Activated CD8-positive, alpha-beta memory T cell treated with anti-CD3 and anti-CD28 coated beads for 36 hours (primary cell): ENCODE measurements around the gene TCEANC2. TPM values are rescaled to one million over a fixed set of nuclear protein-coding genes. Genes with fewer than 3 reads are reported as not detected.

Experiments
- CTCF ChIA-PET: fragments of 350-600 bp; sonication (Branson Sonifier 250); formaldehyde crosslinking; loops from one replicate; lab custom pipeline; 2021; ENCODE audit warnings: antibody characterized with exemption; lab: Charles Lee
- POLR2A ChIA-PET: fragments of 350-600 bp; sonication (Branson Sonifier 250); formaldehyde crosslinking; loops from one replicate; lab custom pipeline; 2021; ENCODE audit warnings: antibody characterized with exemption; lab: Charles Lee
- total RNA-seq, 2 experiments: library from RNA; stranded (reverse); gene quantifications; one replicate each; pipeline ENCODE4 v1.2.3, GENCODE V29; 2021

Gene TCEANC2
- total RNA-seq, 2 experiments from 2014 or later, result 9.1 to 11.5 TPM

DNA sequence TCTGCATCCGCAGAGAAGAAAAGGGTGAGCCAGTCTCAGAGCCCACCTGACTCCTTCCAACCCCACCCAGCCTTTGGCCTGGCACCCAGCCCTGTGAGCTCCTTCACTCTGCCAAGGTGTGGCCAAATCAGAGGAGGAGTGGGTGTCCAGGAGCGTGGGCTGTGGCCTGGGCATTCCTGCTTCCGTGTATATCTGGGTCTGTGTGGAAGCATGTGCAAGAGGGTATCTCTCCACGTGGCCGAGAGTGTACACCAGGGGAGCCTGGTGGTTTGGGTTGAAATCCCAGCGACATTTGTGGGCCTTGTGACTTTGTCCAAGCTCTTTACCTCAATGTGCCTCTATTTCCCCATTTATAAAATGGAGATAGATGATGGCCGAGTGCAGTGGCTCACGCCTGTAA lies 69.6 kb downstream of the TCEANC2 start:
- CTCF ChIA-PET, result no interaction called here
- POLR2A ChIA-PET, result no interaction called here

DNA sequence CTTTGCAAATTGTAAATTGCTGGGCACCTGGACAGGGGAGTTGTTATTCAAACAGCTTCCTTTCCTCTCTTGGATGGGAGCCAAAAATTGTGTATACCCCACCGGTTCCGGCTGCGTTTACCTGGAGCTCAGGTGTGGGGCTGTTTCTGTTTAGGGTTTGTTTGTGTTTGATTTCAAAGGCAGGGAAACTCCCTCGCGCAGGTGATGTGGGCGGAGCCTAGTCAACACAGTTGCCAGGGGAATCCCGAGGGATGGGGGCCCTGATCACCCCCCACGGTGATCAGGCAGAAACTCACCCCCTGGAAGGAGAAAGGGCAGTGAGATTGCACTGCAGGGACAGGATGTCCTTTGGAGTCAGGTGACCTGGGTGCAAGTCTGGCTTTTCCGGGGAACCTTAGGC lies 71.1 kb downstream of the TCEANC2 start:
- CTCF ChIA-PET, result no interaction called here
- POLR2A ChIA-PET, result no interaction called here

DNA sequence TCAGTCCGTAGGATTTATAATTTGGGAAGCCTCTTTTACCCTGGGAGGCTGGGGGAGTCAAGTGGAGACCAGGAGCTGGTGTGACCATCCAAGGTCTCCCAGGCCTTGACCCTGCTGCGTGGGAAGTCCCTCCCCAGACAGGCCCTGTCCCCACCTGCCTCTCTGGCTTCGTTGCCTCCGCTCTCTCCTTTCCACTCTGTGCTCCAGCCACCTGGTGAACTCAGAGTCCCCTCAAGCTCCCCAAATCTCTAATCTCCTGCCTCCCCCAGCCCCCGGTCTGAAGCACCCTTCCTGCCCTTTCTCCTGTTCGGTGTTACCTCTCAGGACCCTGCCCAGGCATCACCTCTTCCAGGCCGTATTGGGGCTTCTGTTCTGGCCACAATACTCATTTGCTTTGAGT lies 71.5 kb downstream of the TCEANC2 start:
- ChIA-PET CTCF (interaction anchor here (0.6 kb wide), 2 partner anchors 244 to 360 kb away, joined by 3 to 10 read pairs; no protein-coding TSS in a partner anchor), POLR2A (no interaction called here)

DNA sequence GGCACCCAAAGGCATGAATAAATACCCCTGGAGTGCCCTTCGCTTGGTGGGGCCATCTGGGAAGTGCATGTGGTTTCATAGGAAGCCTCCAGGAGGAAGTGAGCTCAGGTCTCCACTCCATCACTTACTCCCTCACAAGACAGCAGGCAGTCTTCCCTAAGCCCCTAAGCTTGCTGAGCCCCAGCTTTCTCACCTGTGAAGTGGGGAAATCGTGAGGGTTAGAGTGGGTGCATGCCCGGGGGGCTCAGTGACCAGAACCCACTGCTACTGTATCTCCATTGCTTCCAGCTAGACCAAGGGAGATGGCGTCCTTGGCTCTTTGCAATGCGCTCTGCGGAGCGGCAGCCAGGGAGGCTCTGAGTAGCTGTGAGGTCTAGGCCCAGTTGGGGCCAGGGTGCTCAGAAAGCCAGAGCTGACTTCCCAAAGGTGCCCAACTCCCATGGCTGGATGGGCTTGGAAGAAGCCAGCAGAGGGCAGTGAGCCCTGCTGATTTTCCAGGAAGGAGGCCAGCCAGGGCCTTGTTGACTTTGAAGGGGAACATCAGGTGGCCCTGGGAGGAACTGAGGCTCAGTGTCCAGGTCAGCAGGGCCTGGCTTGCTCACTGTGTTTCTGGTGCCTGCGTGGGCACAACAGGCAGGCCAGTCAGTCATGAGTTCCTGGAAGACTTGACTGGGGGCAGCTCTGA lies 72.1 kb downstream of the TCEANC2 start:
- ChIA-PET CTCF (interaction anchor here (0.6 kb wide), 3 partner anchors 243 to 577 kb away, joined by 3 to 10 read pairs (median 3); no protein-coding TSS in a partner anchor), POLR2A (no interaction called here)

DNA sequence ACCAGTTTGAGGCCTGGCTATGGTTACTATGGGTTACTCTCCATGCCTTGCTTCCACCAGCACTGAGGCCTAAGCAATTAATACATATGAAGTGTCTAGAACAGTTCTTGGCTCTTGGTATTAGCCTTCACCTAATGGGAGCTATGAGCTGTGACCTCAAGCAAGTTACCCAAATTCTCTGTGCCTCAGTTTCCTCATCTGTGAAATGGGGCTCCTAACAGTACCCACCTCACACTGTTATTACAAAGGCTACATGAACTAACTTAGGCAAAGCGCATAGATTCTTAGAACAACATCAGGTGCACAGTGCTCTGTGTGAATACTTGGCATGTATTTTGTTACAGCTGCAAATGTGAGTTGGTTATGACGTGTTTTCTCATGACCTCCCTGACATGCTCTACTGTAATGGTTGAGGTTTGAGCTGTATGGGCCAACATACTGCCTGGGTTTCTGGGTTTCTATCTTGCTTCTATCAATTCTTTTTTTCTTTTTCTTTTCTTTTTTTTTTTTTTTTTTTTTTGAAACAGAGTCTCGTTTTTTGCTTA lies 72.9 kb downstream of the TCEANC2 start:
- POLR2A ChIA-PET, result no interaction called here
- CTCF ChIA-PET, result interaction anchor here (0.6 kb wide), 1 partner anchor 241 kb away, joined by 8 read pairs; no protein-coding TSS in a partner anchor

DNA sequence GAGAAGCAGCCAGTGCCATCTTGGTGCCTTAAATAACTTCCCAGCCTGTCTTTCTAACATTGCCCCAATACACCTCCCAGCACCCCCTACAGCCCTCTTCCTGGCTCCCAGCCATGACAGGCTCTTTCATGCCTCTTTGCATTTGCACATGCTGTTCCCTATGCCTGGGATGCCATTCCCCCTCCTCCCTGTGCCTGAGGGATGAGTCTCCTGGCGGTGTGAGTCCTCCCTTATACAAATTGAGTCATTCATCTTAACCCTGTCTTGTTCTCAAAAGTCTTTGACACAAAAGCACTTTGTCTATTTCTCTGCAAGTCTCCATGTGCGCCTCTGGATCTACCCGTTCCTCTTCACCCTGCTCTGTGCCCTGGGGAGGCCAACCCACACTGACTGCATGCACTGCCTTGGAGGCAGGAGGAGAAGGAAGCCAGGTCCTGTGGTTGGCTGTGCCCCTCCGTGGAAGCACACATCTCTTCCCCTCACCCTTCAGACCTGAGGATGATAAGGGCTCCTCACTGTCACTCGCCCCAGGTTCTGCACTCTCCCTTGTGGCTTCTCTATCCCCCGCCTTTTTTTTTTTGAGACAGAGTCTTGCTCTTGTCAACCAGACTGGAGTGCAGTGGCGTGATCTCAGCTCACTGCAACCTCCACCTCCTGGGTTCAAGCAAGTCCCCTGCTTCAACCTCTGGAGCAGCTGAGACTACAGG lies 74.3 kb downstream of the TCEANC2 start:
- CTCF ChIA-PET, result no interaction called here
- POLR2A ChIA-PET, result no interaction called here

DNA sequence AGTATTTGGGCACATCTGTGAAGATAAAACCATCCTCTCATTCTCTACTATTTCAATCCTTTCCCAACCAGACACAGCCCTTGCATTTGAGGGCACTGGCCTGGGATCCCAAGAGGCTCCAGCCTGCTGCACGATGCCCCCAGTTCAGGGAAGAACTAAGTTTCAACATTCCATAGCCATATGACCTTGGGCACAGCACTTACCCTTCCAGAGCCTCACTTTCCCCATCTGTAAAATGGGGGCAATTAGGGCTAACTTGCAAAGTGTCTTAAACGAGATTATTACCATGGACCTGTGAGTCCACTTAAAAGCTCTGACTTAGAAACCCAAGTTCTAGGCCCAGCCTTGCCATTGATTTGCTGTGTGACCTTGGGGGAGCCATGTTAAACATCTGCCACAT lies 76.5 kb downstream of the TCEANC2 start:
- CTCF ChIA-PET, result no interaction called here
- POLR2A ChIA-PET, result no interaction called here

DNA sequence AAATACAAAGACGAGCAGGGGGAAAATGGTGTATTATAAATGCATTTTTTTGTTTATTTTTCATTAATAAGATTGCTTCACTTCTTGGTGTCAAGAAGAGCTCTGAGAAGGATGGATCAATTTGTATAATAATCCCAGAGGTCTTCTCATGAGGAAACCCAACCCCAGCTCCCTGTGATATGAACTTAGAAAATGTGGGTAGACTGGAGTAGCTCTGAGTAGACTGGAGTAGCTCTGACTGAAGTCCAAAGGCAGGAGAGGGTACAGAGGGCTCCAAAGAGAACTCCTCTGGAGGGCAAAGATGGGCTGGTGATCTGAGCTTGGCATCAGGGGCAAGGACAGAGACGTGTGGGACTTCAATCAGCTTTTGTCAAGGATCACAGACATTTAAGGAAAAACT lies 78.0 kb downstream of the TCEANC2 start:
- ChIA-PET CTCF (no interaction called here), POLR2A (no interaction called here)

DNA sequence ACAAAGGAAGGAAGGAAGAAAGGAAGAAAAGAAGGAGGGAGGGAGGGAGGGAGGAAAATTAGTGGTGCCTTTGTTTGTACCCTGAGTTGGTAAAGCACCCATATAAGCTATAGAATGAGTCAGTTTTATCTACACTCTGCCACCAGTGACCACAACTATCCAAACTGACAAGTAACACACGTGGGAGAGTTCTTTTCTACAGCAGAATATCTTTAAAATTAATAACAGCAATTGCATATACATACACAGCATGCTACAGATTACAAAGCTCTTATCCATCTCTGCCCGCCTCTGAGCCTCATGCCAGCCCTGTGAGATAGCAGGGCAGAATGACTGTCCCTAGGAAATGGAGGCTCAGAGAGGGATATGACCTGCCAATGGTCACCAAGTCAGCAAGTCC lies 79.1 kb downstream of the TCEANC2 start:
- CTCF ChIA-PET, result no interaction called here
- POLR2A ChIA-PET, result no interaction called here

DNA sequence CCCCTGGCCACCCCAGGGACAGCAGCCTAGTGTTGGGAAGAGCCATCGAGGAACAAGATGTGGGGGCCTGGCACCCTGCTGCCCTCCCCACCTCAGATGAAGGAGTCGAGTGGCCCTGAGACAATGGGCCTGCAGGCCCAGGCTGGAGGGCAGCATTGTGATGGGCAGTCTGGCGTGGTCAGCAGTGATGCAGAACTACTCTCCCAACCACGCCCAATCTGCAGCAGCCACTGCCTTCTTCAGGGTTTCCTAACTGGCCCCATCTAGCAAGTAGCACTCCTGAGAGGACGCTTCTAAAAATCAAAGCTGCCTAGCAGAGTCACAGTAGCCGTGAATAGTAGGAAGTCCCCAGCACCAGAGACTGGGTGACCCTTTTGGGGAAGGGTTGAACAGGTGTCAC lies 80.9 kb downstream of the TCEANC2 start:
- CTCF ChIA-PET, result no interaction called here
- POLR2A ChIA-PET, result no interaction called here

DNA sequence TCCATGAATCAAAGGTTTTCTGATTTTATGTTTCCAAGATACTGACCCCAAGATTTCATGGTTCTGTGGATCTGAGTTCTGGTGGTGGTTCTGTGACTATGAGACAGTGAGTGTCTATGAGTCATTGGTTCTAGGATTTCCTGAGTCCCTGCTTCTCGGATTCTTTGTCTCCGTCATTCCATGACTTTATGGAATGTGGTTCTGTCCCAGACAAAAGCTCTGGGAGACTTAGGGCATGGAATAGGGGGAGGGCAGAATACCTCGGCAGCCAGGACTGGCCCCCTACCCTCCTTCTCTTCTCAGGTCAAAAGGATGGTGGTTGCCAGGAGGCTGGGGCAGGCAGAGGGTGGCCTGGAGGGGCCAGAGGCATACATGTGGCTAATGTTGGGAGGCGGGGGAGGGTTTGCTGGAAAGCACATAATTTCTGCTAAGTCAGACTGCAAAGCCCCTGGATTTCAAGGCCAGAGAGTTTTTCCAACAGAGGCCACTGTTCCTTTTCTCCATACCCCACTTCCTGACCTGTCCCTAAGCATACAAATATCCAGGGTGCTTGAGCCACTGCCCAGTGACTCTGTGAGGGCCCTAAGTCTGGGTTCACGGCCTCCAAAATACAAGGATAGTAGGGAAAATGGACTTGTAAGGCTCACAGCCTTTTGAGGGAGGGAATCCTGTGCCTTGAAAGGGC lies 82.2 kb downstream of the TCEANC2 start:
- POLR2A ChIA-PET, result no interaction called here
- CTCF ChIA-PET, result no interaction called here

DNA sequence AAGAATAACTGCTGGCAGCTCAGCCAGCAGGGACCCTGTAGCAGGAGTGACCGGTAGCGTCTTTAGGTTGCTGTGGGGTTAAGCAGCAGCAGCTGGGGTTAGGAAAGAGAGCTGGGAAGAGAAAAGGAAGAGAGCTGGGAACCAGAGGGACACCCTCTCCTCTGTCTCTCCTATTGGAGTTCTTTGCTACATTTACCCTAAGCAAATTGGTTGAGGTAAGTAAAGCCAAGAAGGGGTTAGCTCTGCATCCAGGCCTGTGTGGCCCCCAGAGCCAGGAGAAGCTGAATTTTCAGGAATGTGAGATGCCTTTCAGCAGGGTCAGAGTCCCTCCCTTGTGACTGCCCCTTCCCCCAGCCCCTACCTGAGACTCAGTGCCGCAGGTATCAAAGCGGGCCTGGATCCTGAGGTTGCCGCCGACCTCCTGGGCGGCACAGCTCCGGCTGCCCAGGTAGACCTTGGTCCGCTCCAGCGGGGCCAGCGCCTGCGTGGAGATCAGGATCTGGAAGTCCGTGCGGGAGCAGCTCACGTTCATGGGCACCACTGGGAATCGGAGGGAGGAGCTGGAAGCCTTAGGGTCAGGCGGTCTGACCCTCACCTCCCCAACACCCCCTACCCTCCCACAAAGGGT lies 83.0 kb downstream of the TCEANC2 start:
- POLR2A ChIA-PET, result no interaction called here
- CTCF ChIA-PET, result no interaction called here

DNA sequence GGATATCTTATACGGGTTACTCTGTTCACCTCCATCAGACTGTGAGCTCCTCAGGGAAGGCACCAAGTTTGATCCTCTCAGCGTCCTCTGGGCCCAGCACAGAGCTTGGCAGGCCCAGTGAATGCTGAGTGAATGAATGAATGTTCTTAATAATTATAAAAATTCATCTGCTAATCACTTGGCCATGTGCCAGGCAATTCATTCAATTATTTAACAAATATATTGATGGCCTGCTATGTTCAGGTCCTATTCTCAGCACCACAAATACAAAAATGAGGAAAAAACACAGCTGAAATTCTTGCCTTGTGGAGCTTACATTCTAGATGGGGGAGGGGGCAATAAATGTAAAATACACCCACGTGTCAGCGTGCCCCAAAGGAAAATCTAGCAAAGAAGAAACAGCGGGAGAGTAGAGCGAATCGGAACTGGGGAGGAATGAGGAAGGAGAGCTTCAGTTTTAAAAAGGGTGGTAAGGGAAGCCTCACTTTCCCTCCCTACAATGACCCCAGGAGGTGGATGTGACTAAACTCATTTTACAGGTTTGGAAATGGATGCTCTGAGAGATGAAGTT lies 83.6 kb downstream of the TCEANC2 start:
- ChIA-PET POLR2A (no interaction called here), CTCF (no interaction called here)

DNA sequence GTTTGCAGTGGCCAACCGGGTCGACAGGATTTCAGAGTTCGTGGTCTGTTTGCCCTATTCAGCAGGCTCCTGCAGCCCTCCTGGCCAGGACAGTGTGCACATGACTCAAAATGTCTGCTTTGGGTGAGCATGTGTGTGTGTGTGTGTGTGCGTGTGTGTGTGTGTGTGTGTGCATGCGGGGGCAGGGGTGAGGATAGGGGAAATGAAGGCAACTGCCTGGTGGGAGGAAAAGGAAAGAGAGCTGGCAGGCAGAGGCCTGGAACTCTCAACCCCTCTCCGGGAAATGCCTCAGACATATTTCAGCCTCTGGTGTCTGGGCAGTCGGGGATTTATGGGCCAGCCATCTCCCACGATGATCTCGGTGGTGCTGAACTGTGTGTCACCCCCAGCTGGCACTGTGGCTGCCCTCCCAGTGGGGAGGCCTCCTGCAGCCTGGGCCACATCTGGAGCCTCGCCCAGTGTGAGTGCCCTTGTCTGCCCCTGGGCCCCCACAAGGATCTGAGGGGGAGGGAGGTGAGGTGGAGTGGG lies 84.2 kb downstream of the TCEANC2 start:
- CTCF ChIA-PET, result no interaction called here
- POLR2A ChIA-PET, result no interaction called here

DNA sequence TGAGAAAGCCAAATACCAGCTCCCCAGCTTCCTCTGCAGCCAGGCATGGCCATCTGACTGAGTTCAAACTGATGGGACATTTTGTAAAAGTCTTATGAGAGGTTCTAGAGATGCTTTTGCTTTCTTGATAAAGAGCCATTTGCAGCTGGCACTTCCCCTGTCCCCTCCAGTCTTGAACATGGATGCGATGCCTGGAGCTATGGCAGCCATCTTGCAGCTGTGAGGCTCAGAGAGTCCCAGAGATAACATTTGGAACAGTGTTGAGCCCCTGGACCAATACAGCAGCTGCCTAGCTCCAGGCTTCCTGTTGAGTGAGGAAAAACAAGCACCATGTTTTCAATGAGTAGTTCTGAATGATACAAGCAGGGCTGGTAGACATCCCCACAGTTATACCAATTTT lies 85.6 kb downstream of the TCEANC2 start:
- ChIA-PET POLR2A (interaction anchor here (0.6 kb wide), 1 partner anchor 79 kb away, joined by 6 read pairs; no protein-coding TSS in a partner anchor), CTCF (no interaction called here)

DNA sequence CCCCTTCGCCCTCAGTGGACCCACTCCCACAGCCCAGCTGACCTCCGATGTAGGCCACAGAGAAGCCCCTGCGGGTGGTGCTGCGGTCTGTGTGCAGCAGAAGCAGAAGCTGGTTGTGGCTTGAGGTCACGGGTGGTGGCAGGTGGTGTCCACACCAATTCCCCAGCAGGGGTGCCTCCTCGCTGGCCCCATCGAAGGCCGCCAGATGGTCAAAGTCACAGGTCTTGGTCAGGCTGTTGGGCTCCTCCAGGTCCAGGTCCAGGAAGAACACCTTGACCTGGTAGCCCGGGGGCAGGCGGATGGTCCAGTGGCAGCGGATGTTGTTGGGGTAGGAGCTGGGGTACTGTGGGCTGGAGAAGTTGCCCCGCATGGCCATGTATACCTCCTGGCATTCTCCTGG lies 86.3 kb downstream of the TCEANC2 start:
- CTCF ChIA-PET, result no interaction called here
- POLR2A ChIA-PET, result no interaction called here

DNA sequence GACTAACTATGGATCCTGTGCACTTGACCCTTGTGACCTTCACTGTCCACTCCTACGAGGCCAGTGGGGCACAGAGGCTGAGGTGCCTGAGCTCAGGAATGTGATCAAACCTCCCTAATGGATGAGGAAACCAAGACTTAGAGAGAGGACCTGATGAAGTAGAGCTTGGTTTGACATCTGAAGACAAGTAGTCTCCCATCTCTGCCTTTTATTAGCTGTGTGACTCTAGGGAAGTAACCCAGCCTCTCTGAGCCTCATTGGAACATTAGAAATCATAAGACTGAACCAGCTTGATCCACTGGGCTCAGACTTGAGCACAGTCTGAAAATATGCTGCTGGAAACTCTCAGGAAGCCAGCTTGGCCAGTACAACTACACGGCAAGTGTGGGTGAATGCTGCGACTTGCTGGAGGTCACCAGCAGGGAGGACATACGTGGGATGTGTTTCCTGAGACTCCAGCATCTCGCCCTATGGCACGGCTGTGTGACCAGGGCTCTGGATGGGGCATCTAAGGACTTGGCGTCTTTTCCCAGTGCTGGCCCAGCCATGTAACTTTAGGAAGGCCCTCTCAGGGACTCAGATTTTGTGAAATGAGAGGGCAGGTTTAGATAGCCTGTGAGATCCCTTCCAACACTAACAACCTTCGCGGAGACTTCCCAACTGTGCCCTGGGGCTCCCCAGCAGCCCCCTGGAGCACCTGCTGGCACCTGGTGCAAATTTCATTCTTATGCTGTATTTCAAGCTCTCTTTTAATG lies 88.9 kb downstream of the TCEANC2 start:
- ChIA-PET CTCF (no interaction called here), POLR2A (no interaction called here)

DNA sequence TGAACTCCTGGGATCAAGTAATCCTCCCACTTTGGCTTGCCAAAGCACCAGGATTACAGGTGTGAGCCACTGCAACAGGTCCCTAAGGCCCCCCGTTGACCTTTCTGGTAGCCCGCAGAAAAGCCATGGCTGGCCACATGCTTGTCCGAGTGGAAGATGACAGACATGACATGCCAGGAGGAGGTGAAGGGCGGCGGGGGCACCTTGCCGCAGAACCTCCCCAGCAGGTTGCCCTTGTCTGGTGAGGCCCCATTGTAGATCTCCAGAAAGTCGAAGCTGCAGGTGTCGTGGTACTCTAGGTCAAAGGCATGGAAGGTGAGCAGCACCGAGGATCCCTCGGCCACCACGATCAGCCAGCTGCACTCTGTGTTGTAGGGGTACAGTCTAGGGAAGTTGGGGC lies 91.0 kb downstream of the TCEANC2 start:
- ChIA-PET POLR2A (no interaction called here), CTCF (no interaction called here)

DNA sequence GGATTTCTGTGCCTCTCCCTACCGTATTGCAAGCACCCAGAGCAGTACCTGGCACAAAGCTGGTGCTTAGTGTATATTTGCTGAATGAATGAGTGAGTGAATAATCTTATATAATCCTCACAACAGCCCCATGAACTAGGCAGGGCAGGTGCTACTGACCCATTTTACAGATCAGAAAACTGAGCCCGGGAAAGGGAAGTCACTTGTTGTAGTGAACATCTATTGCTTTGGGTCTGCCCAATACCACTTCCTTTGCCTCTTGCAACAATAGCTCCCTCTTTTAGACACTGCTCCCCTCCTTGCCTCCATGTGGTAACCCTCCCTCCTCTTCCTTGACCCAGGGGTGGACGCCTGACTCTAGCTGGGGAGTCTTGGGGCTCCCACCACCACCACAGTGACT lies 96.3 kb downstream of the TCEANC2 start:
- ChIA-PET POLR2A (no interaction called here), CTCF (no interaction called here)
